ENCODE results near the gene SPTA1.

SPTA1 gene

DNA sequence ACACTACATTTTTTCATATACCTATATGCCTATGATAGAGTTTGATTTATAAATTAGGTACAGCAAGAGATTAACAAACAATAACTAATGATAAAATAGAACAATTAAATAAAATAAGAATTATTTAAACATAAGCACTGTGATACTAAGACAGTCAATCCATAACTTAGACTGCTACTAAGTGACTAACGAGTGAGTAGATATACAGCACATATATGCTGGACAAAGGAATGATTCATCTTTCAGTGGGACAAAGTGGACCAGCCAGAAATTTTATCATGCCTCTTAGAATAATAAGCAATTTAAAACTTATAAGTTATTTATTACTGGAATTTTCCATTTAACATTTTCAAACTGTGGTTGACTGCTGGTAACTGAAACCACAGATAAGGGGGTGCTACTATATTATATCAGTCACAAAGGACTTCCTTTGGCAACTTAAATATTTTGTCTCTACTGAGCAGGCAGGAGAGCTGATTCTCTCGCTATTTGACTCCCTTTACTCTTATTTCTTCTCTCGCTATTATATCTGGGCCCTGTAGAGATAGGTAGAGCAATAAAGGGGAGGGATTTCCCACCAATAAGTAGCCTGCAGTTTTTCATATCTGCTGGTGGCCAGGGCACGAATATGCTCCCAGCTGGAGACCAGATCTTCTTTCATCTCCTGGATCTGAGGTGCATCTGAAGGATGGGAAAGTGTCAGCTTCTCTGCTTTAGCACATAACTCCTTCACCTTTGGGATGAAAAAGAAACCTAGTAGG is 10.8 kb downstream of the SPTA1 start:
- Histone ChIP-seq H3K4me3 (no peak overlapping the region), H3K9me3 (ENCODE audit: low read depth, low read length) (no peaks in the 10 kb centered on the region), H3K9ac (ENCODE audit: insufficient read length) (no peak overlapping the region), H3K27ac (no peak overlapping the region), H3K36me3 (ENCODE audit: insufficient read depth, low read length) (no peaks in the 10 kb centered on the region)
- no peak for DNase-seq (ENCODE audit: low read depth, low spot score)
- TF ChIP-seq POLR2AphosphoS5 (IDR thresholded peaks at IDR 0.05; ENCODE audit: borderline replicate concordance, low read depth, low read length): no peak
- TF ChIP-seq FOXP2 (optimal IDR thresholded peaks at IDR 0.05; ENCODE audit: control extremely low read depth, extremely low read length, insufficient read depth): no peak
- TF ChIP-seq EZH2 (IDR thresholded peaks at IDR 0.05): no peak

DNA sequence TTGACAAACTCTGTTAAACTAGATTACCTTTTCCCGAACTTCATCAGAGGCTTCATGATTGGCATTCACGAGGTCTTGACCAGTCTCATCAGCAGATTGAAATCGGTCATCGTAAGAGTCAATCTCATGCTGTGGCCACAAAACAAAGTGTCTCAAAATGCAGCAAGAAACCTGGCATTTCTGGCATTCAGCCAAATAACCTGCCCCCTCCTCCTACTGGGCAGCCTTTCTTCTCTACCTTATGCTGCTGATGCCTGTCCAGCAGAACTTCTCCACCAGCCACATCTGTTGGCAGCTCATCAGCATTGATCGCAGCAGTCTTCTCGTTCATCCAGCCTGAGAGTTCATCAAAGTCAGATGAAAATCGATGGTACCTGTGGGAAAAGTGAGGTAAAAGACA is 12.2 kb downstream of the SPTA1 start:
- Histone ChIP-seq H3K9me3 (ENCODE audit: low read depth, low read length) (no peaks in the 10 kb centered on the region), H3K4me3 (no peak overlapping the region), H3K27ac (no peak overlapping the region), H3K9ac (ENCODE audit: insufficient read length) (no peak overlapping the region), H3K36me3 (ENCODE audit: insufficient read depth, low read length) (no peaks in the 10 kb centered on the region)
- TF ChIP-seq POLR2AphosphoS5 (IDR thresholded peaks at IDR 0.05; ENCODE audit: borderline replicate concordance, low read depth, low read length) (no peak), EZH2 (IDR thresholded peaks at IDR 0.05) (no peak), FOXP2 (optimal IDR thresholded peaks at IDR 0.05; ENCODE audit: control extremely low read depth, extremely low read length, insufficient read depth) (no peak)
- DNase-seq (ENCODE audit: low read depth, low spot score): no peak

DNA sequence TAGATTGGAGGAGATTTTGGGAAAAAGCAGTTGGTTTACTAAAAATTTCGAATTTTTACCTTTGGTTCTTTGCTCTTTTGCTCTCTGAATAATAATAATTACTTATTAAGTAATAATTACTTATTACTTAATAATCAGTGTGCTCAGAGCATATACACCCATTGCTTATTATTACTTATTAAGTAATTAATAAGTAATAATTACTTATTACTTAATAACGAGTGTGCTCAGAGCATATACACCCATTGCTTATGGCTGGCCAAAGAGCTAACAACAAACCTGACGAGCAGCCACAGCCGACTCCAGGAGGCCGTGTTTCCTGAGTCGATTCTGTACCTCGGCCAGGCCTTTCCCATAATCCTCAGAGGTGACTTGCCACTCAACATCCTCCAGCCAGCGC is 20.5 kb downstream of the SPTA1 start:
- Histone ChIP-seq H3K9me3 (ENCODE audit: low read depth, low read length) (no peaks in the 10 kb centered on the region), H3K4me3 (no peak overlapping the region), H3K9ac (ENCODE audit: insufficient read length) (no peak overlapping the region), H3K36me3 (ENCODE audit: insufficient read depth, low read length) (no peaks in the 10 kb centered on the region), H3K27ac (no peak overlapping the region)
- TF ChIP-seq FOXP2 (optimal IDR thresholded peaks at IDR 0.05; ENCODE audit: control extremely low read depth, extremely low read length, insufficient read depth) (no peak), POLR2AphosphoS5 (IDR thresholded peaks at IDR 0.05; ENCODE audit: borderline replicate concordance, low read depth, low read length) (no peak), EZH2 (IDR thresholded peaks at IDR 0.05) (no peak)
- no peak for DNase-seq (ENCODE audit: low read depth, low spot score)

DNA sequence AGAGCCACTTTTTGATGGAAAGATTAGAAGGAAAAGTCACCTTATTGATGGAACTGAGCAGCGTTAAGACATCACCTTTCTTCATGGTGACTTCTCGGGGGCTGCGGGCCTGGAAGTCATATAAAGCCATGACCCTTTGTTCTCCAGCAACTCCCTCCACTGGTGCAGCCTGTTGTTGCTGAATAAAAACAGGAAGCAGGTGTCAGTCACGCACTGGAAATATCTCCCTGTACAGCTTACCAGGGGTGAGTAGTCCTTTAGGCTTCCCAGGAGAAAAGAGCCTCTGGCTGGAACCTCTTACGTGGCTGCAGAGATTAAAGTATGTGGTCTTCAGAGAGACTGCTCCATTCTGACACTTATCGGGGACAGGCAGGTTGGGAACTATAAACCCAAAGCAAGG is 31.9 kb downstream of the SPTA1 start:
- DNase-seq (ENCODE audit: low read depth, low spot score): no peak
- Histone ChIP-seq H3K27ac (no peak overlapping the region), H3K36me3 (ENCODE audit: insufficient read depth, low read length) (no peaks in the 10 kb centered on the region), H3K9me3 (ENCODE audit: low read depth, low read length) (no peaks in the 10 kb centered on the region), H3K9ac (ENCODE audit: insufficient read length) (no peak overlapping the region), H3K4me3 (no peak overlapping the region)
- TF ChIP-seq POLR2AphosphoS5 (IDR thresholded peaks at IDR 0.05; ENCODE audit: borderline replicate concordance, low read depth, low read length) (no peak), EZH2 (IDR thresholded peaks at IDR 0.05) (no peak), FOXP2 (optimal IDR thresholded peaks at IDR 0.05; ENCODE audit: control extremely low read depth, extremely low read length, insufficient read depth) (no peak)

DNA sequence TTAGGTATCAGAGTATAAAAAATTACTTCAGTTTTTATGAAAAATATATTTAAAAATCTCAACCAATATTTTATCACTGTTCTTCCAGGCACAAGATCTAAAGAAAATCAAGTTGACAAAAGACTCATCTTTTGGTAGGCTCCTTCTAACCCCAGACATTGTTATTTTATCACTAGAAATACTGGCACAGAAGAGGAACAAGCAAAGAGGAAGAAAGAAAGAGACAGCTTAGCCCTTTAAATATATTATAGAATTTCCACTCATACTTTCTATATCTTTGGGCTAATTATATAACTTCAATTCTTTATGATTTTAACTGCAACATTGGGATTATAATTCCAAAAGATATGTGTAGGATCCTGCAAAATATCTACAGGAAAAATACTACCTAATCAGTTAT is 32.4 kb downstream of the SPTA1 start:
- H3K9ac ChIP-seq (ENCODE audit: insufficient read length): no peak overlapping the region
- no peak for DNase-seq (ENCODE audit: low read depth, low spot score)
- H3K36me3 ChIP-seq (ENCODE audit: insufficient read depth, low read length): no peaks in the 10 kb centered on the region
- no peak overlapping the region for H3K4me3 ChIP-seq
- no peak overlapping the region for H3K27ac ChIP-seq
- H3K9me3 ChIP-seq (ENCODE audit: low read depth, low read length): no peaks in the 10 kb centered on the region
- TF ChIP-seq EZH2 (IDR thresholded peaks at IDR 0.05) (no peak), POLR2AphosphoS5 (IDR thresholded peaks at IDR 0.05; ENCODE audit: borderline replicate concordance, low read depth, low read length) (no peak), FOXP2 (optimal IDR thresholded peaks at IDR 0.05; ENCODE audit: control extremely low read depth, extremely low read length, insufficient read depth) (no peak)

DNA sequence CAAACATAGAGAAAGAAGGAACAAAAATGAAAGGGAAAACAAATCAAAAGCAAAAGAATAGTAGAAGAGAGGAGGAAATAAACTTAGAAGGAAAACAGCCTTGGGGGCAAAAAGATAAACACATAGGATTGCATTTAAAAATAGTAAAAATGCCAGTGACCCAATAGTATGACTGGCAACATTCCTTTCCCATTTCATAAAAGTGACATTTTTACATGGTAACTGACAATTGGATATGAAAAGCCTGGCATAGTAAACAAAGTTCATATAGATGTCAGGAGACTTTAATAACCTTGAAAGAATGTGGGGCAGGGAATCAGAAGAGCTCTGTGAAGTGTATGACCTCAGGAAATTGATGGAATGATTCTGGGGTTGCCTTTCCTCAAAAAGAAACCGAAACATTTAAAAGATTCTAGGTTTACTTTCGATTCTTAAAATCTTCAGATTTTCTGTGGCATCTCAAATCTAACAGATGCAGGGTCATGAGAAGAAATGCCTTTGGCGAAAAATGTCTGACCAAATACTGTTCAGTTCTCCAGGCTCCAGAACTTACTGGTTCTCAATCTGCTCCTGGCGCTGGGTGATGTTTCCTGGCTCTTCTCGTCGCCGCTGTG is 33.7 kb downstream of the SPTA1 start:
- DNase-seq (ENCODE audit: low read depth, low spot score): no peak

DNA sequence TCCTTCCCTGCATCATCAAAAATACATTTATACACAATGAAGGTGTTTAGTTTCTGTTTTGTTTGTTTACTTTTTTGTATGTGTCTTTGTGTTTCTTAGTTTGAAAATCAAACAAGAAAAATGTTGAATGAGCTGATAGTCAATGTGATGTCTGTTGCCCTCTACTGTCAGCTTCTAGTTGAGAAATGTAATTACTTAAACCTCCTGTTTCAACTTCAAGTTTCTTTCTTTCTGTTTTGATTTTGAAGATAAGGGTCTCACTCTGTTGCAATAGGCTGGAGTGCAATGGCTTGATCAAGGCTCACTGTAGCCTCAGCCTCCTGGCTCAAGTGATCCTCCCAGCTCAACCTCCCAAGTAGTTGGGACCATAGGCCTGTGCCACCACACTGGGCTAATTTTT is 37.5 kb downstream of the SPTA1 start:
- Histone ChIP-seq H3K9ac (ENCODE audit: insufficient read length) (no peak overlapping the region), H3K27ac (no peak overlapping the region), H3K4me3 (no peak overlapping the region), H3K9me3 (ENCODE audit: low read depth, low read length) (no peaks in the 10 kb centered on the region), H3K36me3 (ENCODE audit: insufficient read depth, low read length) (no peaks in the 10 kb centered on the region)
- TF ChIP-seq FOXP2 (optimal IDR thresholded peaks at IDR 0.05; ENCODE audit: control extremely low read depth, extremely low read length, insufficient read depth) (no peak), EZH2 (IDR thresholded peaks at IDR 0.05) (no peak), POLR2AphosphoS5 (IDR thresholded peaks at IDR 0.05; ENCODE audit: borderline replicate concordance, low read depth, low read length) (no peak)
- DNase-seq (ENCODE audit: low read depth, low spot score): no peak

More for the DNA sequence above, 33.7 kb downstream of the SPTA1 start:
- no peaks in the 10 kb centered on the region for H3K9me3 ChIP-seq (ENCODE audit: low read depth, low read length)
- H3K4me3 ChIP-seq: no peak overlapping the region
- no peak overlapping the region for H3K27ac ChIP-seq
- no peak overlapping the region for H3K9ac ChIP-seq (ENCODE audit: insufficient read length)
- TF ChIP-seq FOXP2 (optimal IDR thresholded peaks at IDR 0.05; ENCODE audit: control extremely low read depth, extremely low read length, insufficient read depth) (no peak), EZH2 (IDR thresholded peaks at IDR 0.05) (no peak), POLR2AphosphoS5 (IDR thresholded peaks at IDR 0.05; ENCODE audit: borderline replicate concordance, low read depth, low read length) (no peak)
- H3K36me3 ChIP-seq (ENCODE audit: insufficient read depth, low read length): no peaks in the 10 kb centered on the region

DNA sequence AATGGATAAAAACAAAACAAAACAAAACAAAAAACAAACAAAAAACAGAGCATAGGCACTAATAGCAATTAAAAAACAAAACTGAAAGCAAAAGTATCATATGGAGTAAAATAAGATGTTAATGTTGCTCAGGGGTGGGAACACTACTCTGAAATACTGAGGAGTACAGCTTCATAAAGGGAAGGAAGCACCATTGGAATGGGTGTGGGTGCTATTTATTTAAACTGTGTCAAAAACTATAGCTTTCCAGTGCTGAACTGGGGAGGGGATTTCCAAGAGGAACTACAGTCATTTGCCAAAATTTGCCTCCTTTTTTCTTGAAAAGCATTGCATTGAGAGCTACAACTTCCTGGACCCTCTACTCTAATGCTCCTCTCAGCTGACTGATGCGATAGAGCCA is 40.0 kb downstream of the SPTA1 start:
- no peak overlapping the region for H3K4me3 ChIP-seq
- DNase-seq (ENCODE audit: low read depth, low spot score): no peak
- no peak overlapping the region for H3K27ac ChIP-seq
- no peaks in the 10 kb centered on the region for H3K9me3 ChIP-seq (ENCODE audit: low read depth, low read length)
- H3K9ac ChIP-seq (ENCODE audit: insufficient read length): no peak overlapping the region
- TF ChIP-seq FOXP2 (optimal IDR thresholded peaks at IDR 0.05; ENCODE audit: control extremely low read depth, extremely low read length, insufficient read depth) (no peak), POLR2AphosphoS5 (IDR thresholded peaks at IDR 0.05; ENCODE audit: borderline replicate concordance, low read depth, low read length) (no peak), EZH2 (IDR thresholded peaks at IDR 0.05) (no peak)
- H3K36me3 ChIP-seq (ENCODE audit: insufficient read depth, low read length): no peaks in the 10 kb centered on the region

Data from SK-N-MC (cell line).